ENCODE measurements around the gene TMPRSS13.

GRCh38 chr11:117885777-117886176, 43.4 kb downstream of the TMPRSS13 start:
- no peak for TF ChIP-seq PATZ1 (CRISPR knock-in tag; IDR thresholded peaks at IDR 0.05; ENCODE audit: borderline replicate concordance)
- TF ChIP-seq ZNF565 (CRISPR knock-in tag; conservative IDR thresholded peaks at IDR 0.05; ENCODE audit: low read depth), result no peak
- no peak for TF ChIP-seq ISL1 (CRISPR knock-in tag; IDR thresholded peaks at IDR 0.05)

Data from SK-N-SH treated with all-trans-retinoic acid at 6 μM for 48 hours (cell line).